GM12878 (cell line): ENCODE measurements around the gene CCDC63. TPM values are rescaled to one million over a fixed set of nuclear protein-coding genes. Genes with fewer than 3 reads are reported as not detected.

Experiments used
- ATAC-seq: fragments of 200-7000 bp; cut with Tn5 transposase; 3 replicates; pipeline ENCODE4 v1.9.1; 2020; ENCODE audit warnings: mild to moderate bottlenecking, moderate library complexity
- BruUV-seq: library from RNA; stranded (reverse); fragments of 400-500 nt; replicated peaks from 2 replicates; lab custom pipeline; 2021; lab: Mats Ljungman, UMichigan
- CTCF ChIA-PET: fragments of 300-600 bp; sonication (Branson Sonifier 250); formaldehyde crosslinking; extraction: SDS; loops from one replicate; lab custom pipeline; 2021; ENCODE audit warnings: inconsistent platforms; lab: Yijun Ruan, JAX
- POLR2A ChIA-PET: fragments of 350-600 bp; formaldehyde crosslinking; extraction: SDS; loops from one replicate; lab custom pipeline; 2021; ENCODE audit warnings: inconsistent platforms; lab: Charles Lee
- RAD21 ChIA-PET: fragments of 300-600 bp; sonication (Branson Sonifier 250); formaldehyde crosslinking; loops from one replicate; lab custom pipeline; 2023; ENCODE audit warnings: antibody characterized with exemption; ENCODE audit not compliant: unreplicated experiment; lab: Charles Lee
- SMC1A ChIA-PET: fragments of 300-600 bp; sonication (Branson Sonifier 250); formaldehyde crosslinking; loops from one replicate; lab custom pipeline; 2023; ENCODE audit not compliant: unreplicated experiment, uncharacterized antibody; lab: Charles Lee
- DNase-seq: peaks from one replicate; pipeline ENCODE4 v3.0.0-alpha.2; 2011; ENCODE audit warnings: low read depth, low spot score
- FAIRE-seq: peaks from 3 replicates; lab custom pipeline; 2011; peaks lifted over from hg19 to GRCh38; lab: Jason Lieb, UNC
- H2AFZ ChIP-seq: 2 replicates; pipeline ENCODE4 v1.6.0; 2011; ENCODE audit warnings: low read depth, low read length, control low read depth; ENCODE audit not compliant: control insufficient read depth
- H3K27ac ChIP-seq: 2 replicates; pipeline ENCODE4 v1.5.1; 2011; ENCODE audit warnings: control low read depth; ENCODE audit not compliant: control insufficient read depth, insufficient read depth
- H3K27me3 ChIP-seq, 2 experiments: replicated peaks in 1 of 2; 2 replicates each; pipeline versions ENCODE4 v1.6.0 to v1.6.1; 2011; ENCODE audit warnings: low read length in 1 of 2; ENCODE audit not compliant: control insufficient read depth in 2 of 2, insufficient read depth in 2 of 2
- H3K36me3 ChIP-seq, 2 experiments: 2 replicates each; pipeline ENCODE4 v1.5.1; 2011; ENCODE audit warnings: low read length in 1 of 2; ENCODE audit not compliant: control insufficient read depth in 2 of 2, insufficient read depth in 2 of 2
- H3K4me1 ChIP-seq: 2 replicates; pipeline ENCODE4 v1.6.1; 2011; ENCODE audit warnings: mild to moderate bottlenecking, low read length, moderate library complexity, mixed read lengths; ENCODE audit not compliant: control insufficient read depth, insufficient read depth
- H3K4me2 ChIP-seq: 2 replicates; pipeline ENCODE4 v1.6.0; 2011; ENCODE audit warnings: control low read depth; ENCODE audit not compliant: control insufficient read depth, insufficient read depth
- H3K4me3 ChIP-seq: fragments of 200-600 bp; sonication (generic); 2 replicates; pipeline ENCODE4 v1.5.1; 2016
- H3K79me2 ChIP-seq: 2 replicates; pipeline ENCODE4 v1.6.0; 2011; ENCODE audit warnings: low read length; ENCODE audit not compliant: control insufficient read depth, insufficient read depth
- H3K9ac ChIP-seq: 2 replicates; pipeline ENCODE4 v1.8.0; 2011; ENCODE audit warnings: low read length, control low read depth, mixed read lengths; ENCODE audit not compliant: control insufficient read depth, insufficient read depth
- H3K9me3 ChIP-seq: replicated peaks from 3 replicates; pipeline ENCODE4 v1.5.1; 2011; ENCODE audit warnings: mild to moderate bottlenecking, low read length; ENCODE audit not compliant: control insufficient read depth, insufficient read depth
- H4K20me1 ChIP-seq: 2 replicates; pipeline ENCODE4 v1.6.0; 2011; ENCODE audit not compliant: control insufficient read depth, insufficient read depth
- E2F4 ChIP-seq: IDR thresholded peaks from 2 replicates; pipeline ENCODE4 v1.6.1; 2012; ENCODE audit warnings: low read depth, low read length, improper control_type of control experiment
- ELK1 ChIP-seq: IDR thresholded peaks from 2 replicates; pipeline ENCODE4 v1.6.1; 2012; ENCODE audit warnings: low read depth, low read length, improper control_type of control experiment
- EP300 ChIP-seq, 2 experiments: fragments of 150-350 bp in 1 of 2; IDR thresholded peaks; 2 replicates each; pipeline ENCODE4 v1.6.1; 2011 to 2012; ENCODE audit warnings: low read depth in 2 of 2, low read length in 2 of 2, borderline replicate concordance in 1 of 2, improper control_type of control experiment in 1 of 2, inconsistent platforms in 1 of 2; ENCODE audit not compliant: control insufficient read depth in 1 of 2
- FOXK2 ChIP-seq: fragments of 450-650 bp; IDR thresholded peaks from 2 replicates; pipeline ENCODE4 v1.6.1; 2017; ENCODE audit warnings: mild to moderate bottlenecking, moderate library complexity
- SMARCA5 ChIP-seq: fragments of 450-650 bp; IDR thresholded peaks from 2 replicates; pipeline ENCODE4 v1.6.1; 2017; ENCODE audit warnings: mild to moderate bottlenecking
- ZNF384 ChIP-seq: IDR thresholded peaks from 2 replicates; pipeline ENCODE4 v1.6.1; 2012; ENCODE audit warnings: low read depth, mild to moderate bottlenecking, low read length, improper control_type of control experiment, borderline replicate concordance
- WGBS: methylation state at CpG from one replicate; pipeline ENCODE4 v1.1.6; 2016; ENCODE audit warnings: low lambda C conversion rate; ENCODE audit not compliant: insufficient replicate concordance, insufficient coverage; ENCODE audit errors: missing lambda C conversion rate; 5-methylcytosine and 5-hydroxymethylcytosine counted together
- in situ Hi-C: fragments of 300-500 bp; cut with MboI; formaldehyde crosslinking; loops from 9 replicates; pipeline ENCODE4 v1.14.3; 2018; ENCODE audit warnings: mixed read lengths
- intact Hi-C: fragments of 100-400 bp; cut with micrococcal nuclease; formaldehyde crosslinking; loops from one replicate; pipeline ENCODE4 v1.14.2; 2022; ENCODE audit not compliant: unreplicated experiment
- polyA plus RNA-seq, 11 experiments: library from polyadenylated mRNA; depleted of rRNA in 4 of 11; unstranded in 6 of 11; stranded (reverse) in 5 of 11; fragments of >200 nt; fragmentation: Nextera tagmentation in 4 of 11; fragmentation: Illumina TruSeq in 1 of 11; extraction: Ambion mirVana in 4 of 11; extraction: Trizol in 1 of 11; gene quantifications; 1 replicate in 1 of 11; 2 replicates in 10 of 11; pipeline versions ENCODE4 v1.2.1 to v1.2.3, GENCODE V29; 2011 to 2016; ENCODE audit warnings: inconsistent platforms in 2 of 11, missing spikeins in 2 of 11, low read depth in 1 of 11
- total RNA-seq, 4 experiments: library from RNA; depleted of rRNA in 3 of 4; stranded (reverse); fragments of >200 nt in 3 of 4; fragmentation: Illumina TruSeq in 1 of 4; extraction: Trizol in 1 of 4; gene quantifications; 2 replicates each; pipeline versions ENCODE4 v1.2.1 to v1.2.3, GENCODE V29; 2013 to 2021

CCDC63 gene
- total and polyA plus RNA-seq, 10 of the 15 experiments (the other 5 are each of a cell fraction or from before 2014, with no cell fraction given) = not detected

DNA sequence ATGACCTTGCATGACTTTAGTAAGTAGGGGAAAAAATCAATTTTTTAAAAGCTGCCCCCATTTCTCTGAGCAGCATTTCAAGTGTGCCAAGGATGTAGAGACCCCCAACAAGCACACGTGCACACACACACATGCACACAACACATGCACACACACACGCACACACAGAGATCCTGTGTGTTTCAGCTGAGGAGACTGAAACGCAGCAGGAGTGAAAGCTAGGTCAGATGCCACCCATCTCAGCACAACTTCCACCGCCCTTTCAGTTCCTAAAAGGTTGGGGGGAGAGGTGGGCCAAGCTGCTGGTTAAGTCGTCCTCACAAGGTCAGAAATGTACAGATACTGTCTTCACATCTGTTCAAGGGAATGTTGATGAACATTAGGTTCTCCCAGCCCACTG, 59.7 kb downstream of the CCDC63 start (continued):
- no peak for TF ChIP-seq E2F4
- TF ChIP-seq EP300 (IDR thresholded peaks at IDR 0.05; ENCODE audit: borderline replicate concordance in 1 of 2, control insufficient read depth in 1 of 2, low read depth in 2 of 2, low read length in 2 of 2) = 0 out of 4 replicates have a peak, but pooled peaks of 1 of the 2 experiments have one; percentile 29
- TF ChIP-seq FOXK2 = no peak
- no peak for TF ChIP-seq ZNF384

GRCh38 chr12:110906985-110907384, 60.2 kb downstream of the CCDC63 start:
- Histone ChIP-seq H3K9me3 (no peaks in the 10 kb centered on the region), H3K36me3 (no peaks in the 10 kb centered on the region), H3K9ac (peak overlapping the region; percentile 8; the same call in 1 of the 2 replicates), H3K4me3 (peak overlapping the region; percentile 31; the same call in 1 of the 2 replicates), H3K79me2 (no peaks in the 10 kb centered on the region), H3K4me1 (peaks cover 37% of the 10 kb centered on the region), H3K27me3 (no peaks in the 10 kb centered on the region; a peak in 1 of 4 replicates), H2AFZ (no peak overlapping the region; the same call in 1 of the 2 replicates), H4K20me1 (no peaks in the 10 kb centered on the region), H3K4me2 (peak overlapping the region; percentile 36), H3K27ac (peak overlapping the region; percentile 71)
- in situ Hi-C loops = no loop called here
- no peak; the same call in 1 of the 3 replicates for ATAC-seq
- intact Hi-C loops = no loop called here
- SMC1A ChIA-PET = interaction anchor here (1.0 to 1.5 kb wide), 3 partner anchors 8 to 12 kb away, joined by 3 to 12 read pairs (median 5); no protein-coding TSS in a partner anchor
- no peak for DNase-seq
- FAIRE-seq = no peak
- 98% methylated on average over 4 of the region's 4 CpGs for WGBS
- RAD21 ChIA-PET = interaction anchor here (0.7 to 1.3 kb wide), 3 partner anchors 10 to 14 kb away, joined by 3 read pairs; no protein-coding TSS in a partner anchor
- BruUV-seq = no TSS peak
- POLR2A ChIA-PET = no interaction called here
- TF ChIP-seq SMARCA5 (peak; percentile 90), ELK1 (no peak)
- CTCF ChIA-PET = interaction anchor here (0.6 to 3.0 kb wide), 4 partner anchors 9 to 19 kb away, joined by 3 to 30 read pairs (median 6); no protein-coding TSS in a partner anchor
